CD4-positive, alpha-beta memory T cell (primary cell): ENCODE results near the gene HRCT1. TPM values are rescaled to one million over a fixed set of nuclear protein-coding genes. Genes with fewer than 3 reads are reported as not detected.
A peak's percentile ranks its signal among the peaks of the same experiment; 100 is the strongest.

Experiments
- CTCF ChIA-PET: fragments of 350-600 bp; sonication (Branson Sonifier 250); formaldehyde crosslinking; loops from one replicate; lab custom pipeline; 2021; ENCODE audit warnings: inconsistent platforms; ENCODE audit not compliant: partially characterized antibody; lab: Charles Lee
- POLR2A ChIA-PET: fragments of 350-600 bp; sonication (Branson Sonifier 250); formaldehyde crosslinking; loops from one replicate; lab custom pipeline; 2021; ENCODE audit not compliant: partially characterized antibody; lab: Charles Lee
- DNase-seq, 5 donors: peaks; one replicate each; pipeline versions ENCODE4 v3.0.0 to v3.0.0-alpha.2; 2020 to 2022; ENCODE audit warnings: mixed read lengths in 1 of 5
- H3K27ac ChIP-seq: one replicate; pipeline ENCODE4 v1.7.0; 2013; ENCODE audit warnings: low read depth, low read length
- H3K27me3 ChIP-seq: 2 replicates; pipeline ENCODE4 v1.7.0; 2013; ENCODE audit warnings: mild to moderate bottlenecking, low read length, moderate library complexity; ENCODE audit not compliant: insufficient read depth
- H3K36me3 ChIP-seq: 2 replicates; pipeline ENCODE4 v1.7.0; 2013; ENCODE audit warnings: mild to moderate bottlenecking, low read length, moderate library complexity; ENCODE audit not compliant: insufficient read depth
- H3K4me1 ChIP-seq: 2 replicates; pipeline ENCODE4 v1.7.0; 2013; ENCODE audit warnings: mild to moderate bottlenecking, low read length, moderate library complexity; ENCODE audit not compliant: insufficient read depth
- H3K4me3 ChIP-seq, 2 donors: one replicate each; pipeline ENCODE4 v1.7.0; 2013; ENCODE audit warnings: low read length in 2 of 2, mild to moderate bottlenecking in 1 of 2
- H3K9me3 ChIP-seq, 2 donors: one replicate each; pipeline ENCODE4 v1.7.0; 2013; ENCODE audit warnings: low read length in 2 of 2, control low read depth in 1 of 2; ENCODE audit not compliant: control insufficient read depth in 1 of 2
- H3K27ac Mint-ChIP-seq, 7 donors: one replicate each; pipeline ENCODE4 v1.8.0; 2020 to 2021; ENCODE audit warnings: mixed read lengths in 7 of 7, mild to moderate bottlenecking in 6 of 7, inconsistent platforms in 3 of 7, moderate library complexity in 3 of 7
- H3K27me3 Mint-ChIP-seq, 2 donors: one replicate each; pipeline ENCODE4 v1.8.0; 2020 to 2021; ENCODE audit warnings: mixed read lengths in 2 of 2
- H3K36me3 Mint-ChIP-seq, 2 donors: one replicate each; pipeline ENCODE4 v1.8.0; 2020 to 2021; ENCODE audit warnings: mixed read lengths in 2 of 2, inconsistent platforms in 1 of 2, mild to moderate bottlenecking in 1 of 2
- H3K4me1 Mint-ChIP-seq, 4 donors: one replicate each; pipeline ENCODE4 v1.8.0; 2020 to 2021; ENCODE audit warnings: mixed read lengths in 4 of 4, mild to moderate bottlenecking in 1 of 4
- H3K4me3 Mint-ChIP-seq, 8 donors: one replicate each; pipeline ENCODE4 v1.8.0; 2020 to 2021; ENCODE audit warnings: mixed read lengths in 8 of 8, mild to moderate bottlenecking in 7 of 8, moderate library complexity in 6 of 8, inconsistent platforms in 3 of 8
- H3K9me3 Mint-ChIP-seq, 8 donors: one replicate each; pipeline ENCODE4 v1.8.0; 2020 to 2021; ENCODE audit warnings: mixed read lengths in 8 of 8, mild to moderate bottlenecking in 5 of 8, inconsistent platforms in 3 of 8, moderate library complexity in 1 of 8
- intact Hi-C: fragments of 100-400 bp; cut with micrococcal nuclease; formaldehyde crosslinking; loops from one replicate; pipeline ENCODE4 v1.15.1; 2023
- polyA plus RNA-seq, 2 donors: library from polyadenylated mRNA; unstranded; fragments of 300-500 nt; fragmentation: Illumina TruSeq; gene quantifications; one replicate each; pipeline ENCODE4 v1.2.3, GENCODE V29; 2021
- total RNA-seq, 2 experiments: library from RNA; stranded (reverse); gene quantifications; one replicate each; pipeline ENCODE4 v1.2.3, GENCODE V29; 2021

HRCT1 gene
- total and polyA plus RNA-seq, 4 experiments from 2014 or later: not detected

- intact Hi-C loops: no loop called here
- Histone ChIP-seq H3K9me3 (no peaks in the 10 kb centered on the region), H3K27me3 (no peaks in the 10 kb centered on the region), H3K36me3 (no peaks in the 10 kb centered on the region), H3K27ac (no peak overlapping the region), H3K4me1 (peaks cover 53% of the 10 kb centered on the region), H3K4me3 (no peak overlapping the region)
- POLR2A ChIA-PET: no interaction called here
- Mint-ChIP-seq H3K27me3 (peaks cover 0 to 4% of the 10 kb centered on the region in 2 donors), H3K36me3 (no peaks in the 10 kb centered on the region), H3K27ac (no peak overlapping the region), H3K9me3 (peaks cover 0 to 2% (median 0%) of the 10 kb centered on the region in 8 donors), H3K4me3 (no peak overlapping the region), H3K4me1 (peaks cover 29 to 62% (median 44%) of the 10 kb centered on the region in 4 donors)
- CTCF ChIA-PET: interaction anchor here (0.8 to 17.5 kb wide), 10 partner anchors 7 to 119 kb away, joined by 3 to 379 read pairs (median 10); no protein-coding TSS in a partner anchor
- DNase-seq: no peak
Observed at GRCh38 chr9:35904338-35904737, 1.7 kb upstream of the HRCT1 start.

- Histone ChIP-seq H3K4me3 (no peak overlapping the region), H3K27me3 (no peaks in the 10 kb centered on the region), H3K36me3 (no peaks in the 10 kb centered on the region), H3K4me1 (peaks cover 62% of the 10 kb centered on the region), H3K9me3 (no peaks in the 10 kb centered on the region), H3K27ac (no peak overlapping the region)
- ChIA-PET CTCF (interaction anchor here (0.7 to 17.5 kb wide), 8 partner anchors 13 to 118 kb away, joined by 3 to 379 read pairs (median 4); no protein-coding TSS in a partner anchor), POLR2A (interaction anchor here (0.7 kb wide), 1 partner anchor 24 kb away, joined by 3 read pairs; no protein-coding TSS in a partner anchor)
- no peaks in the 10 kb centered on the region for H3K36me3 Mint-ChIP-seq
- H3K4me1 Mint-ChIP-seq: peaks cover 32 to 71% (median 51%) of the 10 kb centered on the region in 4 donors
- DNase-seq: no peak
- peak overlapping the region in 5 of 7 donors; percentile 48 to 87 (median 76) for H3K27ac Mint-ChIP-seq
- H3K4me3 Mint-ChIP-seq: no peak overlapping the region
- intact Hi-C loops: no loop called here
- H3K9me3 Mint-ChIP-seq: peaks cover 0 to 2% (median 0%) of the 10 kb centered on the region in 8 donors
- H3K27me3 Mint-ChIP-seq: peaks cover 0 to 4% of the 10 kb centered on the region in 2 donors
Observed at GRCh38 chr9:35905051-35905781, 786 bp upstream of the HRCT1 start.

GRCh38 chr9:35906923-35907699, 1.1 kb downstream of the HRCT1 start:
- peaks cover 0 to 4% of the 10 kb centered on the region in 2 donors for H3K27me3 Mint-ChIP-seq
- H3K4me3 Mint-ChIP-seq: peak overlapping the region in 2 of 8 donors; percentile 62 to 69
- no peak overlapping the region for H3K27ac ChIP-seq
- ChIA-PET POLR2A (interaction anchor here (1.1 to 1.3 kb wide), 2 partner anchors 33 to 35 kb away, joined by 3 read pairs; no protein-coding TSS in a partner anchor), CTCF (interaction anchor here (1.0 to 17.5 kb wide), 3 partner anchors 25 to 116 kb away, joined by 3 to 379 read pairs (median 5); no protein-coding TSS in a partner anchor)
- peak overlapping the region; percentile 10 to 83 (median 64) for H3K27ac Mint-ChIP-seq
- H3K36me3 ChIP-seq: no peaks in the 10 kb centered on the region
- intact Hi-C loops: no loop called here
- no peaks in the 10 kb centered on the region for H3K36me3 Mint-ChIP-seq
- H3K4me3 ChIP-seq: no peak overlapping the region
- peaks cover 48 to 90% (median 68%) of the 10 kb centered on the region in 4 donors for H3K4me1 Mint-ChIP-seq
- H3K9me3 Mint-ChIP-seq: peaks cover 0 to 2% (median 0%) of the 10 kb centered on the region in 8 donors
- H3K9me3 ChIP-seq: no peaks in the 10 kb centered on the region
- H3K4me1 ChIP-seq: peaks cover 80% of the 10 kb centered on the region
- no peak for DNase-seq
- H3K27me3 ChIP-seq: no peaks in the 10 kb centered on the region

DNA sequence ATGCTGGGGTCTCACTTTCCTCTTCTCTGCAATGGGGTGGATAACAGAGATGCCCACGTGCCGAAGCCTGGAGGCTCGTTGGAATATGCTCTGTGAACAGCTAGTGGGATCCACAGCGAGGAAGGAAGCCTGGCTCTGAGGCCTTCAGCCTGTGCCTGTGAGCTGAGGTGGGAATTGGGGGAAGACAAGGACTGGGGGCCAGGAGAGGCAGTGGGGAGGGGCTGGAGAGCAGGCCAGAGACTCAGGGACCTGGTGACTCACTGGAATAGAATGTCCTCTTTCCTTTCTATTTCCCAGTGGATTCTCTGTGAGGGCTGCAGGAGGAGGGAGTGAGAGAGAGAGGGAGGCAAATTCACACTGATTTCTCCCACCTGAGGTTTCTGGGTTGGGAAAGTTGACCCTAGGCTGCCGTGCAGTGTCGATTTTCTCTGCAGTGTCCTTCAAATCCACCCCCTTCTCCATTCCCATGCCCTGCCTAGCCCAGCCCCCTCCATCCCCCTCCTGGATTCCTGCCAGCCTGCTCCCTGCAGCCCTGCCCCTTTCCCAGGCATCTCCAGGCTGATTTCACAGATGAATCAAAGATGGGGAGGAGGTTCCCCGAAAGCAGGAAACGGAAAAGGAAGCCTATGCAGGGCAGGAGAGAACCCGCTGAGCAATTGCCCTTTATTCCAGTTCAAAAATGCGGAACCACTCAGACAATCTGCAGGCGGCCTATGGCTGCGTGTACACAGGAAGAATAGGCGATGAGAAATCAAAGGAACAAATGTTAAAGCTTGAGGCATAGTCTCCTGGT, 1.9 kb downstream of the HRCT1 start:
- Mint-ChIP-seq H3K9me3 (peaks cover 0 to 2% (median 0%) of the 10 kb centered on the region in 8 donors), H3K4me3 (peak overlapping the region in 7 of 8 donors; percentile 12 to 69 (median 60)), H3K27ac (peak overlapping the region; percentile 53 to 86 (median 73)), H3K4me1 (peaks cover 49 to 87% (median 67%) of the 10 kb centered on the region in 4 donors), H3K36me3 (no peaks in the 10 kb centered on the region), H3K27me3 (peaks cover 0 to 2% of the 10 kb centered on the region in 2 donors)
- DNase-seq: peak in 2 of 5 donors; percentile 14 to 21
- no peaks in the 10 kb centered on the region for H3K36me3 ChIP-seq
- CTCF ChIA-PET: interaction anchor here (1.0 to 17.5 kb wide), 3 partner anchors 26 to 115 kb away, joined by 3 to 379 read pairs (median 5); no protein-coding TSS in a partner anchor
- intact Hi-C loops: no loop called here
- H3K27ac ChIP-seq: no peak overlapping the region
- H3K27me3 ChIP-seq: no peaks in the 10 kb centered on the region
- POLR2A ChIA-PET: interaction anchor here (1.1 kb wide), 1 partner anchor 32 kb away, joined by 3 read pairs; no protein-coding TSS in a partner anchor
- H3K9me3 ChIP-seq: no peaks in the 10 kb centered on the region
- H3K4me1 ChIP-seq: peaks cover 85% of the 10 kb centered on the region
- H3K4me3 ChIP-seq: no peak overlapping the region

- Mint-ChIP-seq H3K4me1 (peaks cover 44 to 82% (median 63%) of the 10 kb centered on the region in 4 donors), H3K9me3 (peaks cover 0 to 2% (median 0%) of the 10 kb centered on the region in 8 donors), H3K27me3 (no peaks in the 10 kb centered on the region), H3K27ac (peak overlapping the region; percentile 69 to 86 (median 79)), H3K36me3 (no peaks in the 10 kb centered on the region), H3K4me3 (peak overlapping the region in 7 of 8 donors; percentile 12 to 67 (median 60))
- no peak overlapping the region for H3K27ac ChIP-seq
- no peaks in the 10 kb centered on the region for H3K27me3 ChIP-seq
- no peak for DNase-seq
- POLR2A ChIA-PET: no interaction called here
- intact Hi-C loops: no loop called here
- no peak overlapping the region for H3K4me3 ChIP-seq
- no peaks in the 10 kb centered on the region for H3K36me3 ChIP-seq
- peaks cover 82% of the 10 kb centered on the region for H3K4me1 ChIP-seq
- CTCF ChIA-PET: interaction anchor here (1.0 to 17.5 kb wide), 3 partner anchors 26 to 115 kb away, joined by 3 to 379 read pairs (median 5); no protein-coding TSS in a partner anchor
- no peaks in the 10 kb centered on the region for H3K9me3 ChIP-seq
Observed at GRCh38 chr9:35908504-35909125, 2.6 kb downstream of the HRCT1 start.

DNA sequence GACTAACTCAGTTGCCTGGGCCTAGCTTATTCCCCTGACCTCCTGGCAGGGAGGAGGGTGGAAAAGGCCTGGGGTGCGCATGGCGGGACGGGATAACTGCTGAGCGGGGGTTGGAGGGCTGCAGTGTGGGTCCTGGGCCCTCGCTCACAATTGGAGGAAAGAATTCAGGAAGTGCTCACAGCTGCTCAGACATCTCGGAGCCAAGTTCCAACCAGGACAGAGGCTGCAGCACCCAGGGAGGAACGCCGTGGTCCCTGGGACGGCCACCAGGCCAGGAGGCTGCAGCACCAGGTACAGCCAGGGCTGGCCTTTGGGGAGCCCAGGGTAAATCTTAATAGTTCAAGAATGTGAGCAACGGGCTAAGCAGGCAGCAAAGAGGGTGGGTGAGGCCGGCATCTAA, 3.3 kb downstream of the HRCT1 start, which contains the start of gene SPAAR:
SPAAR (plus strand) TSS at position 217 of the 400 bp plus-strand sequence. CDS start 974 bp downstream, outside the sequence.
- H3K27me3 ChIP-seq: no peaks in the 10 kb centered on the region
- Mint-ChIP-seq H3K4me1 (peaks cover 44 to 75% (median 63%) of the 10 kb centered on the region in 4 donors), H3K27ac (peak within 1 kb of the TSS; percentile 69 to 97 (median 94)), H3K9me3 (peaks cover 0 to 2% (median 0%) of the 10 kb centered on the region in 8 donors), H3K4me3 (peak within 1 kb of the TSS in 7 of 8 donors; percentile 12 to 88 (median 73)), H3K36me3 (no peaks in the 10 kb centered on the region), H3K27me3 (no peaks in the 10 kb centered on the region)
- peak within 1 kb of the TSS; percentile 30 for H3K27ac ChIP-seq
- ChIA-PET CTCF (interaction anchor here (17.5 kb wide), 1 partner anchor 33 kb away, joined by 379 read pairs; no protein-coding TSS in a partner anchor), POLR2A (no interaction called here)
- intact Hi-C loops: no loop called here
- no peaks in the 10 kb centered on the region for H3K9me3 ChIP-seq
- no peak within 1 kb of the TSS for H3K4me3 ChIP-seq
- H3K36me3 ChIP-seq: no peaks in the 10 kb centered on the region
- no peak for DNase-seq
- H3K4me1 ChIP-seq: peaks cover 81% of the 10 kb centered on the region
